PC-3 (cell line): Measurements from ENCODE around the gene ATG16L1. TPM values are rescaled to one million over a fixed set of nuclear protein-coding genes. Genes with fewer than 3 reads are reported as not detected.

Experiments used
- ATAC-seq: fragments of 200-7000 bp; cut with Tn5 transposase; 2 replicates; pipeline ENCODE4 v1.9.1; 2020; ENCODE audit warnings: mild to moderate bottlenecking, moderate library complexity
- Bru-seq: library from RNA; stranded (reverse); fragments of 400-500 nt; gene quantifications from one replicate; lab custom pipeline; 2021; lab: Mats Ljungman, UMichigan
- BruChase-seq, 2 experiments: library from RNA; stranded (reverse); fragments of 400-500 nt; gene quantifications; one replicate each; lab custom pipeline; 2021; lab: Mats Ljungman, UMichigan
- BruUV-seq: library from RNA; stranded (reverse); fragments of 400-500 nt; replicated peaks from 2 replicates; lab custom pipeline; 2021; lab: Mats Ljungman, UMichigan
- CTCF ChIA-PET: fragments of 300-600 bp; sonication (Branson Sonifier 250); formaldehyde crosslinking; loops from one replicate; lab custom pipeline; 2022; ENCODE audit warnings: antibody characterized with exemption; lab: Charles Lee
- POLR2A ChIA-PET: fragments of 300-600 bp; sonication (Branson Sonifier 250); formaldehyde crosslinking; loops from one replicate; lab custom pipeline; 2022; ENCODE audit warnings: antibody characterized with exemption; ENCODE audit not compliant: unreplicated experiment; lab: Charles Lee
- DNase-seq: peaks from one replicate; pipeline ENCODE4 v3.0.0-alpha.2; 2015
- H2AFZ ChIP-seq: fragments of 300-600 bp; sonication (generic); 2 replicates; pipeline ENCODE4 v1.6.0; 2016; ENCODE audit warnings: antibody characterized with exemption, low read length
- H3F3A ChIP-seq: fragments of 300-600 bp; sonication (generic); one replicate; pipeline ENCODE4 v1.6.0; 2017; ENCODE audit warnings: antibody characterized with exemption, low read length, control low read depth, mild to moderate bottlenecking; ENCODE audit not compliant: unreplicated experiment
- H3K27ac ChIP-seq: fragments of 300-600 bp; sonication (generic); 2 replicates; pipeline ENCODE4 v1.5.1; 2016; ENCODE audit warnings: mild to moderate bottlenecking, low read length
- H3K27me3 ChIP-seq: fragments of 300-600 bp; sonication (generic); 2 replicates; pipeline ENCODE4 v1.6.1; 2016; ENCODE audit warnings: low read length, mixed read lengths
- H3K36me3 ChIP-seq: fragments of 300-600 bp; sonication (generic); 2 replicates; pipeline ENCODE4 v1.6.1; 2016; ENCODE audit warnings: low read depth, mixed run types, low read length, mixed read lengths
- H3K4me1 ChIP-seq: fragments of 300-600 bp; sonication (generic); 2 replicates; pipeline ENCODE4 v1.5.1; 2016; ENCODE audit warnings: low read length; ENCODE audit not compliant: insufficient read depth
- H3K4me2 ChIP-seq: fragments of 300-600 bp; sonication (generic); 2 replicates; pipeline ENCODE4 v1.6.0; 2016; ENCODE audit warnings: low read length
- H3K4me3 ChIP-seq: fragments of 300-600 bp; sonication (generic); 2 replicates; pipeline ENCODE4 v1.5.1; 2016; ENCODE audit warnings: mild to moderate bottlenecking, low read length, mixed read lengths
- H3K79me2 ChIP-seq: fragments of 300-600 bp; sonication (generic); 2 replicates; pipeline ENCODE4 v1.6.1; 2017; ENCODE audit warnings: low read length, mixed read lengths
- H3K9ac ChIP-seq: fragments of 300-600 bp; sonication (generic); 2 replicates; pipeline ENCODE4 v1.6.0; 2016; ENCODE audit warnings: mild to moderate bottlenecking, low read length
- H3K9me2 ChIP-seq: fragments of 300-600 bp; sonication (generic); replicated peaks from 2 replicates; pipeline ENCODE4 v1.6.1; 2016; ENCODE audit warnings: mixed run types, low read length, mixed read lengths
- H3K9me3 ChIP-seq: fragments of 300-600 bp; sonication (generic); 2 replicates; pipeline ENCODE4 v1.6.1; 2016; ENCODE audit warnings: low read length, mixed read lengths
- H4K20me1 ChIP-seq: fragments of 300-600 bp; sonication (generic); 2 replicates; pipeline ENCODE4 v1.6.1; 2016; ENCODE audit warnings: low read length, mixed read lengths
- CTCF ChIP-seq: fragments of 300-600 bp; sonication (generic); conservative IDR thresholded peaks from 2 replicates; pipeline ENCODE4 v1.5.1; 2017; ENCODE audit warnings: antibody characterized with exemption, low read depth, mild to moderate bottlenecking, low read length
- EZH2 ChIP-seq: fragments of 300-600 bp; sonication (generic); IDR thresholded peaks from one replicate; pipeline ENCODE4 v1.6.1; 2017; ENCODE audit warnings: antibody characterized with exemption, mild to moderate bottlenecking, low read length; ENCODE audit not compliant: unreplicated experiment
- EZH2phosphoT487 ChIP-seq: fragments of 300-600 bp; sonication (generic); IDR thresholded peaks from 2 replicates; pipeline ENCODE4 v1.6.1; 2018; ENCODE audit warnings: mild to moderate bottlenecking, antibody characterized with exemption, low read length, borderline replicate concordance
- intact Hi-C: fragments of 100-400 bp; cut with micrococcal nuclease; formaldehyde crosslinking; loops from 2 replicates; pipeline ENCODE4 v1.9.0; 2023
- long read RNA-seq: library from polyadenylated mRNA; unstranded; transcript quantifications from one replicate; pipeline ENCODE4 v2.0.0, GENCODE V29; 2021; ENCODE audit not compliant: unreplicated experiment
- total RNA-seq: library from RNA; depleted of rRNA; stranded (reverse); fragments of >200 nt; gene quantifications from 2 replicates; pipeline ENCODE4 v1.2.3, GENCODE V29; 2014; rRNA removed

The ATG16L1 gene
- total RNA-seq (126 and 173 TPM in 2 replicates), Bru-seq, nascent RNA (percentile 99 among the genes with signal in this experiment), BruChase-seq, experiment 1, labeled RNA remaining after a 6-hour chase (percentile 95 among the genes with signal in this experiment), BruChase-seq, experiment 2, labeled RNA remaining after a 2-hour chase (percentile 95 among the genes with signal in this experiment)
- long read RNA-seq, transcript ATG16L1-215 (17 exons, 3,559 nt): minor isoform, 10 of 233 reads
- long read RNA-seq, transcript ATG16L1-205 (17 exons, 3,213 nt): minor isoform, 48 of 233 reads
- long read RNA-seq, transcript ATG16L1-206 (18 exons, 3,301 nt): minor isoform, 8 of 233 reads
- long read RNA-seq, transcript ATG16L1-203 (18 exons, 3,405 nt): major isoform, 105 of 233 reads
- long read RNA-seq, partial matches to known transcripts: 21 of 233 reads
- long read RNA-seq, other reads (novel, unspliced or antisense): 40 of 233 reads

DNA sequence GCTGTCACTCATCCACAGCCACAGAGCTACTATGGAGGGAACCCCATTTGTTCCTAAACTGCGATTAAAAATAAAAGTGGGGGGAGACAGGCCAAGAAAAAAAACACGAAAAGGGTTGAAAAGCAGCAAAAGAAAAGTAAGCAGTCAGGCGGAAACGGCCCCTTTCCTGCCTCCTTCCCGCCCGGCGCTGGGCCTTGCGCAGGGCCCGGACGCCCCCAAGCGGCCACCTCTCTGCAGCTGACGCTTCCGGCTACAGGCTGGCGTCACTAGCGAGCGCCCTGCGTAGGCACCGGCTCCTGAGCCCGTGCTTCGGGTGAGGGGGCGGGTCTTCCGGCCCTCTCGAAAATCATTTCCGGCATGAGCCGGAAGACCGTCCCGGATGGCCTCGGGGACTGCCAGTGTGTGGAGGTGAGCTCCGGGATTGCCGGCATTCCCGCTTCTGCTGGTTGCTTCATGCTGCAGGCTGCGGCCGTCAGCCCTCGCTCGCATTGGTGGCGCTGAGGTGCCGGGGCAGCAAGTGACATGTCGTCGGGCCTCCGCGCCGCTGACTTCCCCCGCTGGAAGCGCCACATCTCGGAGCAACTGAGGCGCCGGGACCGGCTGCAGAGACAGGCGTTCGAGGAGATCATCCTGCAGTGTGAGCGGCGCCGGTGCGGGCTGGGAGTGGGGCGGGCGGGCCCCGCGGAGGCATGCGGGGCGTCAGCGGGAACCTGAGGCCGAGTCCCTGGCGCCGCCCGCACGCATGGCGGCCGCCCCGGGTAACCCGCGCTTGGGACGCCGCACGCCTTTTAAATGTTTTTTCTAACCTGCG lies at the start of gene ATG16L1:
Gene ATG16L1, plus strand, starts transcription at position 368 of the 811 bp plus-strand sequence. Its CDS starts 155 bp downstream, at position 523.
- Histone ChIP-seq H3K79me2 (peaks cover 51% of the 10 kb centered on the region), H3K9me2 (no peaks in the 10 kb centered on the region), H3K36me3 (peaks cover 34% of the 10 kb centered on the region), H2AFZ (peak within 1 kb of the TSS; percentile 76), H3K27me3 (no peaks in the 10 kb centered on the region), H3K27ac (peak within 1 kb of the TSS; percentile 73), H3K4me2 (peak within 1 kb of the TSS; percentile 81), H3K4me1 (peaks cover 49% of the 10 kb centered on the region), H3K9ac (peak within 1 kb of the TSS; percentile 88), H3K4me3 (peak within 1 kb of the TSS; percentile 97), H3K9me3 (no peaks in the 10 kb centered on the region), H4K20me1 (peaks cover 38% of the 10 kb centered on the region), H3F3A (peaks cover 8% of the 10 kb centered on the region)
- ChIA-PET POLR2A (interaction anchor here (0.6 to 1.0 kb wide), 3 partner anchors 166 to 324 kb away, joined by 3 to 5 read pairs (median 3); no protein-coding TSS in a partner anchor), CTCF (interaction anchor here (0.6 to 1.0 kb wide), 7 partner anchors 203 to 535 kb away, joined by 3 to 10 read pairs (median 4); no protein-coding TSS in a partner anchor)
- no peak for TF ChIP-seq EZH2
- peak; percentile 92 for TF ChIP-seq CTCF
- intact Hi-C loops: loop anchor here (1.0 to 10.0 kb wide), 10 partner anchors 193 to 644 kb away; no protein-coding TSS in a partner anchor
- no TSS peak for BruUV-seq
- DNase-seq (peak; percentile 97), ATAC-seq (peak; percentile 70)

DNA sequence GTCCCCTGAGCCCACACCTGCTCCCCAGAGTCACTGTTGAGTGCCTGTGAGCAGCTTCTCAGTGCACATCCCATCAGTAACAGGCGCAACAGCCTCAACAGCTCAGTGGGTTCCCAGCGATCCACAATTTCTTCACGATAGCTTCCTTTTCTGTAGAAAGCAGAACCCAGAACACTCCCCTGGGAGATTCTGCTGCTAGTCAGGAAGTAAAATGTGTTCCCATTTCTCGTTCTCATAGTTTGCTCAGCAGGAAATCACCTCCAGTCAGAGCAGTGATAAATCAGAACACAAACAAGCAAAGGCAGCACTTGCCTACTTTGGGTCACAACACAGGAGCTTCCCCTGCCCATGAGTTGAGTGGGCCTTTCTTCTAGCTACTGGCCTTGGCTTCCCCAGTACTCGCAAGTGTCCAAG lies 48.9 kb upstream of the ATG16L1 start:
- DNase-seq: no peak
- ATAC-seq: no peak; the same call in 1 of the 2 replicates
- Histone ChIP-seq H3K9me3 (no peaks in the 10 kb centered on the region), H3K79me2 (no peaks in the 10 kb centered on the region), H3F3A (no peaks in the 10 kb centered on the region), H3K27ac (no peak overlapping the region), H3K4me1 (no peaks in the 10 kb centered on the region), H3K4me3 (no peak overlapping the region), H3K9me2 (no peaks in the 10 kb centered on the region), H3K9ac (no peak overlapping the region), H4K20me1 (no peaks in the 10 kb centered on the region), H2AFZ (0 out of 2 replicates have a peak overlapping the region, but pooled peaks have one; percentile 43), H3K36me3 (no peaks in the 10 kb centered on the region), H3K27me3 (no peaks in the 10 kb centered on the region), H3K4me2 (no peak overlapping the region)
- intact Hi-C loops: no loop called here
- no TSS peak for BruUV-seq
- no peak for TF ChIP-seq EZH2
- no peak for TF ChIP-seq EZH2phosphoT487
- ChIA-PET CTCF (no interaction called here), POLR2A (no interaction called here)

GRCh38 chr2:233203060-233203459 lies 48.4 kb upstream of the ATG16L1 start:
- TF ChIP-seq CTCF: no peak
- TF ChIP-seq EZH2: no peak
- no peak for TF ChIP-seq EZH2phosphoT487
- Histone ChIP-seq H3K79me2 (no peaks in the 10 kb centered on the region), H3K4me1 (peaks cover 2% of the 10 kb centered on the region), H3K27me3 (no peaks in the 10 kb centered on the region), H3K36me3 (no peaks in the 10 kb centered on the region), H3K9me2 (no peaks in the 10 kb centered on the region), H3K4me3 (no peak overlapping the region), H2AFZ (0 out of 2 replicates have a peak overlapping the region, but pooled peaks have one; percentile 43), H3K9ac (no peak overlapping the region), H4K20me1 (no peaks in the 10 kb centered on the region), H3K4me2 (no peak overlapping the region), H3F3A (no peaks in the 10 kb centered on the region), H3K27ac (no peak overlapping the region), H3K9me3 (no peaks in the 10 kb centered on the region)
- DNase-seq (no peak), ATAC-seq (no peak)
- BruUV-seq: no TSS peak
- POLR2A ChIA-PET: no interaction called here
- CTCF ChIA-PET: no interaction called here
- intact Hi-C loops: no loop called here
